DND-41 (cell line): Measurements from ENCODE around the gene NRDC.
"Not testable (repeated sequence)": the region's sequence is repeated elsewhere in the genome, so short reads cannot be mapped to it uniquely, and the experiment has no call there.

Experiments used
- ATAC-seq: fragments of 200-7000 bp; cut with Tn5 transposase; 3 replicates; pipeline ENCODE4 v1.9.1; 2021; ENCODE audit warnings: low read depth; ENCODE audit not compliant: insufficient read depth
- DNase-seq: peaks from one replicate; pipeline ENCODE4 v3.0.0-alpha.2; 2020
- H2AFZ ChIP-seq: 2 replicates; pipeline ENCODE4 v1.6.0; 2012; ENCODE audit warnings: low read depth, low read length
- H3K27ac ChIP-seq: 2 replicates; pipeline ENCODE4 v1.5.1; 2012; ENCODE audit warnings: low read length, inconsistent platforms
- H3K27me3 ChIP-seq: fragments of 200-600 bp; sonication (generic); 2 replicates; pipeline ENCODE4 v1.6.0; 2012; ENCODE audit warnings: low read length, mild to moderate bottlenecking, inconsistent platforms; ENCODE audit not compliant: insufficient read depth, poor library complexity
- H3K36me3 ChIP-seq: 2 replicates; pipeline ENCODE4 v1.5.1; 2012; ENCODE audit warnings: low read length, inconsistent platforms; ENCODE audit not compliant: insufficient read depth
- H3K4me1 ChIP-seq: 2 replicates; pipeline ENCODE4 v1.5.1; 2012; ENCODE audit warnings: mild to moderate bottlenecking, low read length; ENCODE audit not compliant: insufficient read depth
- H3K4me2 ChIP-seq: 2 replicates; pipeline ENCODE4 v1.6.0; 2012; ENCODE audit warnings: mild to moderate bottlenecking, moderate library complexity, low read length, inconsistent platforms; ENCODE audit not compliant: insufficient read depth
- H3K4me3 ChIP-seq, 2 experiments: fragments of 200-600 bp in 1 of 2; shearing (Covaris generic) in 1 of 2; 2 replicates each; pipeline ENCODE4 v1.5.1; 2012 to 2016; ENCODE audit warnings: inconsistent platforms in 2 of 2, low read length in 2 of 2, mild to moderate bottlenecking in 2 of 2, low read depth in 1 of 2, moderate library complexity in 1 of 2
- H3K79me2 ChIP-seq: 2 replicates; pipeline ENCODE4 v1.6.0; 2012; ENCODE audit warnings: low read length, inconsistent platforms; ENCODE audit not compliant: insufficient read depth
- H3K9ac ChIP-seq: 2 replicates; pipeline ENCODE4 v1.6.0; 2012; ENCODE audit warnings: low read depth, mild to moderate bottlenecking, inconsistent platforms, low read length, moderate library complexity
- H3K9me3 ChIP-seq: 2 replicates; pipeline ENCODE4 v1.5.1; 2012; ENCODE audit warnings: low read length, moderate library complexity, mild to moderate bottlenecking, inconsistent platforms; ENCODE audit not compliant: insufficient read depth, severe bottlenecking
- H4K20me1 ChIP-seq: 2 replicates; pipeline ENCODE4 v1.6.0; 2012; ENCODE audit warnings: low read length; ENCODE audit not compliant: insufficient read depth
- EZH2 ChIP-seq: IDR thresholded peaks from 3 replicates; pipeline ENCODE4 v1.6.1; 2012; ENCODE audit warnings: borderline replicate concordance, low read depth, mild to moderate bottlenecking, moderate library complexity, low read length, inconsistent platforms; ENCODE audit not compliant: severe bottlenecking
- TF ChIP-seq, protein P1 (sequence below): IDR thresholded peaks from 2 replicates; pipeline ENCODE4 v1.5.1; 2012; ENCODE audit warnings: borderline replicate concordance, low read length, moderate library complexity, mild to moderate bottlenecking; ENCODE audit not compliant: poor library complexity, severe bottlenecking; ENCODE audit errors: extremely low read depth

Gene NRDC

DNA sequence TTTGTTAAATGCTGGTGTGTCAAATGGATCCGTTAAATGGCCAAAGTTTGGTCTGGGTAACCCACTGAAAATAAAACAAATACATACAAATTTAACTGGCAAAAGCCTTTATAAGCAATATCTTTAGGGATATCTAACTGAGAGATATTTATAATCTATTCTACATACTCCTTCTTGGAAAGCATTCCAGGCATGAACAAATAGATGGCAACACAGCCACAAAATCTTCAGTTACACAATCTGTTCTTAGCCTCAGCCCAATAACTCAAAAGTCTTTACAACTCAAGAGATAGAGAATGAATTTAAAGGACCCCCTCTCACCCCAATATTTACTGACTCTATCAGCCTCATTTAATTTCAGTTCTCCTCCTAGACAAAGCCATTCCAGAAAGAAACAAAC, 58.7 kb downstream of the NRDC start:
- ATAC-seq (no peak), DNase-seq (no peak)
- H3K9me3 ChIP-seq: no peaks in the 10 kb centered on the region
- no peak overlapping the region for H3K4me2 ChIP-seq
- H3K36me3 ChIP-seq: peaks cover 65% of the 10 kb centered on the region
- no peak overlapping the region for H3K27ac ChIP-seq
- H2AFZ ChIP-seq: no peak overlapping the region
- TF ChIP-seq, protein P1, sequence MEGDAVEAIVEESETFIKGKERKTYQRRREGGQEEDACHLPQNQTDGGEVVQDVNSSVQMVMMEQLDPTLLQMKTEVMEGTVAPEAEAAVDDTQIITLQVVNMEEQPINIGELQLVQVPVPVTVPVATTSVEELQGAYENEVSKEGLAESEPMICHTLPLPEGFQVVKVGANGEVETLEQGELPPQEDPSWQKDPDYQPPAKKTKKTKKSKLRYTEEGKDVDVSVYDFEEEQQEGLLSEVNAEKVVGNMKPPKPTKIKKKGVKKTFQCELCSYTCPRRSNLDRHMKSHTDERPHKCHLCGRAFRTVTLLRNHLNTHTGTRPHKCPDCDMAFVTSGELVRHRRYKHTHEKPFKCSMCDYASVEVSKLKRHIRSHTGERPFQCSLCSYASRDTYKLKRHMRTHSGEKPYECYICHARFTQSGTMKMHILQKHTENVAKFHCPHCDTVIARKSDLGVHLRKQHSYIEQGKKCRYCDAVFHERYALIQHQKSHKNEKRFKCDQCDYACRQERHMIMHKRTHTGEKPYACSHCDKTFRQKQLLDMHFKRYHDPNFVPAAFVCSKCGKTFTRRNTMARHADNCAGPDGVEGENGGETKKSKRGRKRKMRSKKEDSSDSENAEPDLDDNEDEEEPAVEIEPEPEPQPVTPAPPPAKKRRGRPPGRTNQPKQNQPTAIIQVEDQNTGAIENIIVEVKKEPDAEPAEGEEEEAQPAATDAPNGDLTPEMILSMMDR: no peak
- TF ChIP-seq EZH2: no peak
- no peaks in the 10 kb centered on the region for H4K20me1 ChIP-seq
- H3K79me2 ChIP-seq: no peaks in the 10 kb centered on the region
- H3K4me1 ChIP-seq: no peaks in the 10 kb centered on the region
- H3K9ac ChIP-seq: no peak overlapping the region
- H3K27me3 ChIP-seq: no peaks in the 10 kb centered on the region
- H3K4me3 ChIP-seq: no peak overlapping the region

DNA sequence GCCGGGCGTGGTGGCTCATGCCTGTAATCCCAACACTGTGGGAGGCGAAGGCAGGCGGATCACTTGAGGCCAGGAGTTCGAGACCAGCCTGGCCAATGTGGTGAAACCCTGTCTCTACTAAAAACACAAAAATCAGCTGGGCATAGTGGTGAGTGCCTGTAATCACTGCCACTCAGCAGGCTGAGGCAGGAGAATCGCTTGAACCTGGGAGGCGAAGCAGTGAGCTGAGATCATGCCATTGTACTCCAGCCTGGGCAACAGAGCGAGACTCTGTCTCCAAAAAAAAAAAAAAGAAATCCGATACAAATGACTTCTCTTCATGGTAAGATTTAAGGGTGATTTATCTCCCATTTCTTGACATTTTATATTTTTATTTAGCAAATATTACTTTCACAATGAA, 59.5 kb downstream of the NRDC start:
- ATAC-seq, H3K4me1 ChIP-seq, H3K9ac ChIP-seq, H3K27me3 ChIP-seq, H3K9me3 ChIP-seq, H3K79me2 ChIP-seq, H2AFZ ChIP-seq, H3K4me3 ChIP-seq, H3K27ac ChIP-seq, H3K4me2 ChIP-seq, DNase-seq, H4K20me1 ChIP-seq: not testable (repeated sequence)
- peaks cover 69% of the 10 kb centered on the region for H3K36me3 ChIP-seq

DNA sequence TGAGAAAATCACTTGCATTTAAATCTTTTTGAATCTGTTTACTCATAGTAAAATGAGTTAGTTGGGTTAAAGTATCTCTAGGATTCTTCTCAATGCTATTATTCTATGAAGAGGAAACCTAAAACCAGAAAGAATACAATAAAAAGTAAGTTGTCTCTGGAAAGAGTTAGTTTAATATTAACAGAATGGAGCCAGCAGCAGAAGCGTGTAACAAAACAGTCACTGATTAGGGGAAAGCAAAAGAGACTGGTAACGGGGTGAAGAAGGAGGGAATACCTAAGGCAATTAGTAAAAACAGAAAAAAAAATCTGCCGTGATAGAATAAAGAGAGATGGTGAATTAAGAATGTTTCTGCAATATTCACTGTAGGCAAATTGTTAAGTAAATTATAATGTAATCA, 60.0 kb downstream of the NRDC start:
- DNase-seq: no peak
- H4K20me1 ChIP-seq: no peaks in the 10 kb centered on the region
- no peaks in the 10 kb centered on the region for H3K9me3 ChIP-seq
- no peak for ATAC-seq
- no peaks in the 10 kb centered on the region for H3K79me2 ChIP-seq
- no peak overlapping the region for H3K4me2 ChIP-seq
- TF ChIP-seq EZH2: no peak
- TF ChIP-seq, protein P1: no peak
- H2AFZ ChIP-seq: no peak overlapping the region
- H3K36me3 ChIP-seq: peaks cover 71% of the 10 kb centered on the region
- H3K27ac ChIP-seq: no peak overlapping the region
- H3K27me3 ChIP-seq: no peaks in the 10 kb centered on the region
- H3K4me3 ChIP-seq: no peak overlapping the region
- H3K9ac ChIP-seq: no peak overlapping the region
- no peaks in the 10 kb centered on the region for H3K4me1 ChIP-seq

DNA sequence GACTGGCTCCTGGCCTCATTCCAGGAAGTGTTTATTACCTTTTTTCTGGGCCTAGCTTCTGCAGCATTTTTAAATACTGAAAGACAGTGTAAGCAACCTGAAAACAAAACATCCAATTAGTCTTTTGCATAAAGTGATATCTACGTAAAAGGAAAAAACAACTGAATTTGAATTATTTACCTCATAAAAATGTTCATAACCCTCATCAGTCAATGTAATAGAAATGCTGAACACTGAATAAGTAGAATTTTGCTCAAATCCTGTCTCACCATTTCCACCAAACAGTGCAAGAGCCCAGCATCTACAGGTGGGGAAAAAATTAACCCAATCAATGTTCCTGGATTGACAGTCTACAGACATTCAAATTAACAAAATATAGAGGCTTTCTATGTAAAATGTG, 64.0 kb downstream of the NRDC start:
- Histone ChIP-seq H3K27ac (no peak overlapping the region), H3K36me3 (peaks cover 65% of the 10 kb centered on the region), H3K9ac (no peak overlapping the region), H3K4me1 (no peaks in the 10 kb centered on the region), H2AFZ (no peak overlapping the region), H4K20me1 (no peaks in the 10 kb centered on the region), H3K4me3 (no peak overlapping the region), H3K79me2 (no peaks in the 10 kb centered on the region), H3K9me3 (no peaks in the 10 kb centered on the region), H3K4me2 (no peak overlapping the region), H3K27me3 (no peaks in the 10 kb centered on the region)
- DNase-seq (no peak), ATAC-seq (no peak)
- no peak for TF ChIP-seq EZH2
- TF ChIP-seq, protein P1: no peak
